Loucy (cell line): ENCODE results near the gene EFNB1.

Source experiments
- H2AFZ ChIP-seq: fragments of 200-600 bp; sonication (generic); 2 replicates; pipeline ENCODE4 v1.6.0; 2016; ENCODE audit warnings: antibody characterized with exemption, mild to moderate bottlenecking, low read length, moderate library complexity
- H3F3A ChIP-seq: fragments of 200-600 bp; 2 replicates; pipeline ENCODE4 v1.6.0; 2016; ENCODE audit warnings: antibody characterized with exemption, low read depth, mild to moderate bottlenecking
- H3K27me3 ChIP-seq: fragments of 200-600 bp; sonication (generic); 2 replicates; pipeline ENCODE4 v1.6.1; 2014; ENCODE audit warnings: low read length, mild to moderate bottlenecking; ENCODE audit not compliant: insufficient read depth, poor library complexity, severe bottlenecking
- H3K36me3 ChIP-seq: fragments of 200-600 bp; sonication (generic); 2 replicates; pipeline ENCODE4 v1.6.1; 2016; ENCODE audit warnings: low read length; ENCODE audit not compliant: insufficient read depth
- H3K4me1 ChIP-seq: fragments of 200-600 bp; sonication (generic); 2 replicates; pipeline ENCODE4 v1.5.1; 2014; ENCODE audit warnings: low read length, mild to moderate bottlenecking; ENCODE audit not compliant: insufficient read depth, poor library complexity, severe bottlenecking
- H3K4me2 ChIP-seq: fragments of 200-600 bp; sonication (generic); 2 replicates; pipeline ENCODE4 v1.6.0; 2014; ENCODE audit warnings: antibody characterized with exemption, low read length, low read depth, mild to moderate bottlenecking; ENCODE audit not compliant: poor library complexity, severe bottlenecking
- H3K4me3 ChIP-seq: fragments of 200-600 bp; sonication (generic); 2 replicates; pipeline ENCODE4 v1.5.1; 2014; ENCODE audit warnings: low read length, mild to moderate bottlenecking, mixed read lengths; ENCODE audit not compliant: poor library complexity, severe bottlenecking
- H3K79me2 ChIP-seq: fragments of 200-600 bp; sonication (generic); 2 replicates; pipeline ENCODE4 v1.6.1; 2014; ENCODE audit warnings: low read length; ENCODE audit not compliant: insufficient read depth
- H3K9ac ChIP-seq: fragments of 200-600 bp; sonication (generic); 2 replicates; pipeline ENCODE4 v1.6.0; 2014; ENCODE audit warnings: mild to moderate bottlenecking, low read depth, low read length, moderate library complexity; ENCODE audit not compliant: poor library complexity, severe bottlenecking
- H3K9me2 ChIP-seq: fragments of 200-600 bp; sonication (generic); replicated peaks from 2 replicates; pipeline ENCODE4 v1.6.1; 2016; ENCODE audit warnings: low read depth, low read length, mixed read lengths
- H3K9me3 ChIP-seq: fragments of 200-600 bp; sonication (generic); 2 replicates; pipeline ENCODE4 v1.6.1; 2014; ENCODE audit warnings: mild to moderate bottlenecking, antibody characterized with exemption, low read length, low read depth; ENCODE audit not compliant: insufficient read depth
- H4K20me1 ChIP-seq: fragments of 200-600 bp; sonication (generic); 2 replicates; pipeline ENCODE4 v1.6.0; 2014; ENCODE audit warnings: antibody characterized with exemption, low read length, mild to moderate bottlenecking; ENCODE audit not compliant: insufficient read depth, poor library complexity, severe bottlenecking
- EZH2phosphoT487 ChIP-seq: fragments of 200-600 bp; IDR thresholded peaks from 2 replicates; pipeline ENCODE4 v1.6.1; 2018; ENCODE audit warnings: antibody characterized with exemption, mild to moderate bottlenecking, moderate library complexity, borderline replicate concordance
- TF ChIP-seq, protein P1 (sequence below): fragments of 200-600 bp; sonication (generic); conservative IDR thresholded peaks from 2 replicates; pipeline ENCODE4 v1.5.1; 2014; ENCODE audit warnings: mild to moderate bottlenecking, antibody characterized with exemption, low read length

EFNB1 gene

DNA sequence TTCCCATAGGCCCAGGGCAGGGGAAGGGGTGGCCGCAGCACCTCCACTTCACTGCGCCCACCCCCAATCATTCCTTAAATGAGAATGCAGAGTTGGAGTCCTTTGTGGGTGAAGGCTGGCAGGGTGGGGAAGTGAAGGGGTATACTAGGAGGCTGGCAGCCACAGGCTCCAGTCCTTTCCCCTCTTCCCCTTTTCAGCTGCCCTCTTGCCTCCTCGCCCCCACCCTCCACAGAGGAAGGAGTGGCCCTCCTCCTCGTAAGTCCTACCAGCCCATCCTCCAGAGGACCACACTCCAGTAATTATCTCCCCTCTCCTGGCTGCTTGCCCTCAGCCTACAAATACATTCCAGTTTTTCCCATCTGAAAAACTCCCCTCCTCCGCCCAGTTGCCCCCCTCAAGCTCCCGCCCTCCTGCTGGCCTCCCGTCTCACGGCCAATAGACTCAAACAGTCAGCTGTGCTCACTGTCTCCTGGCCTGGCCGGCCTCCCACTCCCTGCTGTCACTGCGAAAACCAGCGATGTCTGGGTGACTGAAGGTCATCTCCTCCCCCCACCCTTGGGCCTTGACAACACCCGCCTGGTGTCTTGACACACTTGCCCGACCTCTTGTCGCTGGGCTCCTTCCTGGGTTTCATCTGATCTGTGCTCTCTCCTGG, 38.8 kb downstream of the EFNB1 start:
- no peaks in the 10 kb centered on the region for H3K9me2 ChIP-seq
- no peak overlapping the region for H2AFZ ChIP-seq
- TF ChIP-seq EZH2phosphoT487, result no peak
- TF ChIP-seq, protein P1, sequence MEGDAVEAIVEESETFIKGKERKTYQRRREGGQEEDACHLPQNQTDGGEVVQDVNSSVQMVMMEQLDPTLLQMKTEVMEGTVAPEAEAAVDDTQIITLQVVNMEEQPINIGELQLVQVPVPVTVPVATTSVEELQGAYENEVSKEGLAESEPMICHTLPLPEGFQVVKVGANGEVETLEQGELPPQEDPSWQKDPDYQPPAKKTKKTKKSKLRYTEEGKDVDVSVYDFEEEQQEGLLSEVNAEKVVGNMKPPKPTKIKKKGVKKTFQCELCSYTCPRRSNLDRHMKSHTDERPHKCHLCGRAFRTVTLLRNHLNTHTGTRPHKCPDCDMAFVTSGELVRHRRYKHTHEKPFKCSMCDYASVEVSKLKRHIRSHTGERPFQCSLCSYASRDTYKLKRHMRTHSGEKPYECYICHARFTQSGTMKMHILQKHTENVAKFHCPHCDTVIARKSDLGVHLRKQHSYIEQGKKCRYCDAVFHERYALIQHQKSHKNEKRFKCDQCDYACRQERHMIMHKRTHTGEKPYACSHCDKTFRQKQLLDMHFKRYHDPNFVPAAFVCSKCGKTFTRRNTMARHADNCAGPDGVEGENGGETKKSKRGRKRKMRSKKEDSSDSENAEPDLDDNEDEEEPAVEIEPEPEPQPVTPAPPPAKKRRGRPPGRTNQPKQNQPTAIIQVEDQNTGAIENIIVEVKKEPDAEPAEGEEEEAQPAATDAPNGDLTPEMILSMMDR, result no peak
- H3K4me2 ChIP-seq, result no peak overlapping the region
- no peak overlapping the region for H3K9ac ChIP-seq
- H3K36me3 ChIP-seq, result no peaks in the 10 kb centered on the region
- no peaks in the 10 kb centered on the region for H4K20me1 ChIP-seq
- no peaks in the 10 kb centered on the region for H3K4me1 ChIP-seq
- no peak overlapping the region for H3K4me3 ChIP-seq
- H3K79me2 ChIP-seq, result no peaks in the 10 kb centered on the region
- H3K27me3 ChIP-seq, result no peaks in the 10 kb centered on the region
- no peaks in the 10 kb centered on the region for H3F3A ChIP-seq
- H3K9me3 ChIP-seq, result no peaks in the 10 kb centered on the region

DNA sequence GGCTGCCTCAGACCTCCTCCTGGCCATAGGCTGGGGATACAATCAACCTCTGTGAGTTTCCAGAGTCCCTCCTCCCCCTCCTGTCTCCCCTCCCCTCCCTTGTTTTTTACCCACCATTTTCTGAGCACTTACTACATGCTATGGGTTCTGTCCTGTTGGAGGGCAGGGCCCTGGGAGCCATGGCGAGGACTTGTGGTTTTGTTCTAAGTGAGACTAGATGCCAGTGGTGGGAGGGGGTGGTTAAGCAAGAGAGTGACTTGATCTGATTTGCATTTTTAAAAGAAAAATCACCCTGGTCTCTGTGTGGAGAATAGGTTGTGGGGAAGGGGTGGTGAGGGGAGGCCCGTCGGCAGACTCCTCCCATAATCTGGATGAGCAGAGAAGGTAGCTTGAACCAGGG, 39.5 kb downstream of the EFNB1 start:
- H3K9me3 ChIP-seq, result no peaks in the 10 kb centered on the region
- H2AFZ ChIP-seq, result no peak overlapping the region
- no peaks in the 10 kb centered on the region for H3K4me1 ChIP-seq
- H3K9ac ChIP-seq, result no peak overlapping the region
- H4K20me1 ChIP-seq, result no peaks in the 10 kb centered on the region
- no peaks in the 10 kb centered on the region for H3K9me2 ChIP-seq
- H3K4me3 ChIP-seq, result no peak overlapping the region
- no peak overlapping the region for H3K4me2 ChIP-seq
- H3K79me2 ChIP-seq, result no peaks in the 10 kb centered on the region
- no peaks in the 10 kb centered on the region for H3K27me3 ChIP-seq
- no peaks in the 10 kb centered on the region for H3K36me3 ChIP-seq
- H3F3A ChIP-seq, result no peaks in the 10 kb centered on the region
- no peak for TF ChIP-seq EZH2phosphoT487
- TF ChIP-seq, protein P1, result no peak

DNA sequence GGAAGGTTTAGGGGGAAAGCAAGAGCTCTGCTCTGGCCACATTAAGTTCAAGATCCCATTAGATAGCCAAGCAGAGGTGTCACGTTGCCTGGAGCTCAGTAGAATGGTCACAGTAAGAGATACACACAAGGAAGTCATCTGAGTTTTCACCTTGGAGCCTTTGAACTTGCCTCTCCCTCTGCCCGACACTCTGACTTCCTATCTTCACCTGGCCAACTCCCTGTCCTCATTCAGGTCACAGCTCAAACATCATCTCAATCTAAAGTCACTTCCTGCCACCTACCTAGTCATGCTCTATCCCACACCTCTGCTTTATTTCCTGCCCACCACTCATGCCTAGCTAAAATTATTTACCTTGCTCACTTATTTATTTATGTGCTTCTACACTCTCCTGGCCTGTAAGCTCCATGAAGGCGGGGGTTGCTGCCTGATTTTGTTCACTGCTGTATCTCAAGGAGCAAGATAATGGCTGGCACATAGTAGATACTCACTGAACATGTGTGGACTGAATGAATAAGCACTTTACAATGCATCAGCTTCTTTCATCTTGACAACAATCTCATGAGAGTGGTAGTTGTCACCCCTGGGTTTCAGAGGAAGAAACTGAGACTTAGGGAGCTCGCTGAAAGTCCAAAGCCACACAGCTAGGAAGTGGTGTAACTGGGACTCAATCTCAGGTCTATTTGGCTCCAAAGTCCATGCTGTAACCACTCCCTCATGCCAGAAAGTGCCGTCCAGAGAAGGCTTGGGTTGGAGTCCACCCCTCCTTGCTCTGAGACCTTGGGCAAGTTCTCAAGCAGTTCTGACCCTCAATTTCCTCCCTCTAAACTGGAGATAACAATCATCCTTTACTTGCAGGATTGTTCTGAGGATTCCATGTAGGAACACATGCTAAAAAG, 40.3 kb downstream of the EFNB1 start:
- Histone ChIP-seq H3K27me3 (no peaks in the 10 kb centered on the region), H3K4me2 (no peak overlapping the region), H3K4me1 (no peaks in the 10 kb centered on the region), H3K4me3 (no peak overlapping the region), H3K79me2 (no peaks in the 10 kb centered on the region), H2AFZ (no peak overlapping the region), H4K20me1 (no peaks in the 10 kb centered on the region), H3K9me3 (no peaks in the 10 kb centered on the region), H3K9me2 (no peaks in the 10 kb centered on the region), H3F3A (no peaks in the 10 kb centered on the region), H3K9ac (no peak overlapping the region), H3K36me3 (no peaks in the 10 kb centered on the region)
- TF ChIP-seq, protein P1, result no peak
- no peak for TF ChIP-seq EZH2phosphoT487
